Fibroblast of mammary gland (primary cell): Measurements from ENCODE around the gene SPRY4.

Experiments
- DNase-seq: peaks from one replicate; pipeline ENCODE4 v3.0.0-alpha.2; 2010; ENCODE audit warnings: low read depth
- H3K4me3 ChIP-seq: 2 replicates; pipeline ENCODE4 v1.5.1; 2011; ENCODE audit warnings: low read depth, mild to moderate bottlenecking, low read length, moderate library complexity; ENCODE audit not compliant: control insufficient read depth
- CTCF ChIP-seq: conservative IDR thresholded peaks from 2 replicates; pipeline ENCODE4 v1.5.1; 2011; ENCODE audit warnings: low read depth, low read length, inconsistent platforms; ENCODE audit not compliant: control insufficient read depth, insufficient read depth

The SPRY4 gene

DNA sequence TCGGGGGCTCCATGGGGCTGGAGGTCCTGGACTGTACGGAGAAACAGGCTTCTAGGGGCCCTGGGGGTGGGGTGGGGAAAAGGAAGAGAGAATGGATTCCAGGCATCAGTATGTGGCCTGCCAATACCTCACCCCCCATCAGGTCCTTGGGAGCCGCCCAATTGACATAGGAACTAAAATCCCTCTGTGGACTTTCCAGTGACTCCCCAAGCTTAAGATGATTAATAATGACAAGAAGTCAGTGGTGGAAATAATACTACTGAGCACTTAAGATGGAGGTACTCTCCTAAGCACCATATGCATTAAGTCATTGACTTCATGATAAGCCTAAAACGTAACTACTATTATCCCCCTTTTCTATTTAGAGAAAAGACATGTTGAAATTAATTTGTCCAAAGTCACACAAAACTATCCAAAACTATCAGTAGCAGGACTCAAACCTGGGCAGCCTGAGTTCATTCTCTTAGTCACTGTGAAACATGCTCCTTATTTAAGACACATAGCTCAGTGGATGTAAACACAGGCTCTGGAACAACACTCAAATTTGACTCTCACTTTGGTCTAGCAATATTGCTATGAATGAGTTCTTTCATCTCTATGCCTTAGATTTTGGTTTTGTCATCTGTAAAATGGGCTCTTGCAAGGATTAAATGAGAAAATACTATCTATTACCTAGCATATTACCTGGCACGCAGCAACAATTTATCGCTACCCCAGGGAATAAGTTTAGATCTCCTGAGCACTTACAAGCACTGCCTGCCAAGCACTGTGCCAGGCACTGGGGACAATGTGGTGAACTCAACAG lies 9.5 kb downstream of the SPRY4 start:
- no peak overlapping the region for H3K4me3 ChIP-seq
- TF ChIP-seq CTCF = no peak
- no peak for DNase-seq

DNA sequence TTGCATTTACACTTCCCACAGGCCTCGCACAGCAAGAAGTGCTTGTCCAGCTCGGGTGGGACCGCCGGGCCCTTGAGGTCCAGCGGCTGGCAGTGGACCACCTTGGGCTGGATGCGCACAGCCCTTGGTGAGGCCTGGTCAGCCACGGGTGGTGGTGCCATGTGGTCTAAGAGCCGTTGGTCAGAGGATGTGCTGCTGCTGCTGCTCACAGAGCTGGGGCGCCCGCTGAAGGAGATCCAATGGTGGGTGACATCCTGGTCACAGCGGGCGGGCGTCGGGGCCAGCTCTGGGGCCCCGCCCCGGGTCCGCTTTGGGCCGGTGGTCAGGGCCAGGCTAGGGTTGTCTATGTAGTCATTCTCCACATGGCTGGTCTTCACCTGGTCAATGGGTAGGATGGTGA lies 10.2 kb downstream of the SPRY4 start:
- no peak for DNase-seq
- no peak overlapping the region for H3K4me3 ChIP-seq
- TF ChIP-seq CTCF = no peak

GRCh38 chr5:142314109-142314508 lies 10.7 kb downstream of the SPRY4 start:
- H3K4me3 ChIP-seq = no peak overlapping the region
- no peak for TF ChIP-seq CTCF
- no peak for DNase-seq

DNA sequence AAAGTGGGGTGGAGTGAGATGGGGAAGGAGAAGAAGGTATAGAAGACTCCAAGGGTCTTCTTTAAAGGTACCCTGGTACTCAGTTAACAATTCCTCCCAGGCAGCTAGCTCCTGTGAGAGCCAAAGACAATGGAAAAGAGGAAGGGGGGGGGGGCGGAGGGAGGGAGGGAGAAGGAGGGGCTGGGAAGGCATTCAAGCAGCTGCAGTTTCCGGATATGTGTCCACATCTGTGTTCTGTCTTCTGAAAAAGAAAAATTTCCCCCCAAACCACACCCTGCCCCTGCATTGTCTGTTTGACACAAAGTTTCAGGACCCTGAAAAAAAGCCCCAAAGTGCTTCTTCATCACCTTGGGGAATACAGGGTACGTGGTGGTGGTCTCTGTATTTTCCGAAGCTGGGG lies 11.1 kb downstream of the SPRY4 start:
- TF ChIP-seq CTCF = no peak
- H3K4me3 ChIP-seq = no peak overlapping the region
- DNase-seq = no peak

GRCh38 chr5:142313275-142313674 lies 11.5 kb downstream of the SPRY4 start:
- no peak for TF ChIP-seq CTCF
- DNase-seq = no peak
- no peak overlapping the region for H3K4me3 ChIP-seq

DNA sequence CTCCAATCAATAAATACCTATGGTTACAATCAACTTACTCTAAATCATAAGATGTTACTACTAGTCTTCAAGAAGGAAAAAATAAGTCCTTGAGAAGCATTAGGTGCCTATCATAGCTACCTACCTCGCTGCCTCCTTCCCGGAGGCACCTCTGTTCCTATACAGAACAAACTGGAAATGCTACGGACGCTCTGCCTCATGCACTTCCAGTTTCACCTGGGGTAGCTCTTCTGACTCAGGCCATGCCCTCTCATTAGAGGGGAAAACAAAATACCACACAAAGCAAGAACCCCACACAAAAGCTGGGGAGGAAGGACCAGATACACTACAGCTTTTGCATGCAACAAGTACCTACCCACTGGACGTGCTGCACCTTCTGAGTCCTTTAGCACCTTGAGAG lies 12.4 kb downstream of the SPRY4 start:
- DNase-seq = no peak
- H3K4me3 ChIP-seq = no peak overlapping the region
- no peak for TF ChIP-seq CTCF

DNA sequence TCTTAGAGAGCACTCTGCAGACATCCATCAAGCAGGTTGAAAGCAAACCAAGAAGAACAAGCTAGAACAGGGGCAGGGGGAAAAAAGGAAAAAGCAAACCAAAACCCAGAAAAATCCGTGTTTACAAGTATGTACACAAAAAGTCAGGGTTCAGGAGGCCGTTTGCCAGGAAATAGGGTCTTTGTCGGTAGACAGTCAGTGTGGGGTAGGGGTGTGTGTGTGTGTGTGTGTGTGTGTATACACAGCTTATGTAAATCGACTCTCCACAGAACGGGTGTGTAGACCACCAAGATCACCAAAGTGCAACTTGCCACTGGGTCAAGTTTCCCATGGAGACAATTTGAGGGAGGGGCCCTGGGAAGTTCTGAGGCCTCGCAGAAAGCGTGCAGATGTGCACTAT lies 13.1 kb downstream of the SPRY4 start:
- no peak for TF ChIP-seq CTCF
- H3K4me3 ChIP-seq = no peak overlapping the region
- no peak for DNase-seq
